ENCODE data around the gene TGFB1. TPM values are rescaled to one million over a fixed set of nuclear protein-coding genes. Genes with fewer than 3 reads are reported as not detected.

The TGFB1 gene
- total RNA-seq, 1 donor from 2014 or later, result 47.1 TPM

DNA sequence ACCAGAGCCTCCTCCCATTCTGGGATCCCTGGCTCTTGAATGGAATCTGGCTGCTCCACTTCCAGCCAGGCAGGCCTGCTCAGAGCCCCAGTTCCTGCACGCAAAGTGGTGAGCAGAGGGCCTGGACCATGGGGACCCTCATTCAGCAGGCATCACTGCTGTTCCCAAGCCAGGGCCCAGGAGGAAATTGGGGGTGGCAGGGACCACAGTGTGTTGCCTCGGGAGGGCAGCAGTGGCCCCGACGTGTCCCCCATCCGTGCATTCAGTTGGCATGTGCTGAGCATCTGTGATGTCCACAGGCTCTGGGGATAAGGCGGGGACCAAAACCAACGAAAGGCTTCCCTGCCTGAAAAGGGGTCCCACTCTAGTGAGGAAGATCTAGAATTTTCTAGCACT is 32.5 kb downstream of the TGFB1 start:
- no peak for DNase-seq (ENCODE audit: low spot score)

DNA sequence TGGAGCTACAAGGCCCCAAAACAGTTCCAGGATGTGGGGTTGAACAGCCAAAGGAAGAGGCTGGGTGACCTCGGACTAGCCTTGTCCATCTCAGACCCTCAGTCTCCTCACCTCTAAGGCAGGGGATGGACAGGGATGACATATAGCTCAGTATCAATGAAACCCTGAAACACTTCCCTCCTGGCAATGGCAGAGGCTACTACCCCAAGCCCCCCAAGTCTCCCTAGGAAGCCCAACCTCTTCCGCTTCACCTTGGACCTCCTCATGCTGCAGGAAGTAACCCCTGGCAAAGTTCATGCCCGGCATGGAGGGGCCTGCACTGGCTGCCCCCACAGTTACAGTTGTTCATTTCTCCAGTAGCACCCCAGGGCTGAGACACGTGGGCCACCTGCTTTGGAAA is 33.2 kb downstream of the TGFB1 start:
- DNase-seq (ENCODE audit: low spot score), result no peak

DNA sequence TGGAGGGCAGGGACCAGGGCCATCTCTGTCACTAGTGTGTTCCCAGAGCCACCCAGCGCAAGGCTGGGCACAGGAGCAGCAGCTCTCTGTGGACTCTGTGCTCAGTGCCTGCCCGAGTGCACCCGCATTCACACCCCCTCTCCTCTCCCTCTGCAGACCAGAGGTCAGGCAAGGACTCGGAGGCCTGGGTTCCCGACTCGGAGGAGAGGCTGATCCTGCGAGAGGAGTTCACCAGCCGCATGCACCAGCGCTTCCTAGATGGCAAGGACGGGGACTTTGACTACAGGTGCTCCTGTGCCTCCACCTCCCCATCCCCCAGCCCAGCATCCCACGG is 33.6 kb downstream of the TGFB1 start:
- DNase-seq (ENCODE audit: low spot score), result no peak

DNA sequence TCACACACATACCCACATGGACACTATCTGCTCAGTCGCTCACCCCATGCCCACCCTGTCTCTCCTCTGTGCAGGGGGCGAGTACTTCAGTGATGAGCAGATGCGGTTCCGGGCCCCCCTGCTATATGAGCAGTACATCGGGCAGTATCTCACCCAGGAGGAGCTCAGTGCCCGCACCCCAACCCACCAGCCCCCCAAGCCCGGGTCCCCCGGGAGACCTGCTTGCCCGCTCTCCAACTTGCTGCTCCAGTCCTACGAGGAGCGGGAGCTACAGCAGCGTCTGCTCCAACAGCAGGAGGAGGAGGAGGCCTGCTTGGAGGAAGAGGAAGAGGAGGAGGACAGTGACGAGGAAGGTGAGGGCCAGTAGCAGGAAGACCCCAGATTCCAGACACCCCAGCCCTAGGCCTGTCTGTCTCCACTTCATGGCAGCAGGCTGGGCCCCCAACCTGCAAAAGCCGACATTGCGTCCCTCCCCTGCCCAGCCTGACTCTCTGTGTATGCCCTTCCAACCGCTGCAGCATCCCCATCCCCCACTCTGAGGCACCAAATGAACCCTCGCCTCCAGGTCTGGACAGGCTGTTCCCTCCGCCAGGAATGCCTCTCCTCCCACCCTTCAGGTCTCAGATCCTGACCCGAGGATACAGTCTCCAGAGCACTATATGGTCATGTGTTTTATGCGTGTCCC is 34.1 kb downstream of the TGFB1 start:
- DNase-seq (ENCODE audit: low spot score), result no peak

DNA sequence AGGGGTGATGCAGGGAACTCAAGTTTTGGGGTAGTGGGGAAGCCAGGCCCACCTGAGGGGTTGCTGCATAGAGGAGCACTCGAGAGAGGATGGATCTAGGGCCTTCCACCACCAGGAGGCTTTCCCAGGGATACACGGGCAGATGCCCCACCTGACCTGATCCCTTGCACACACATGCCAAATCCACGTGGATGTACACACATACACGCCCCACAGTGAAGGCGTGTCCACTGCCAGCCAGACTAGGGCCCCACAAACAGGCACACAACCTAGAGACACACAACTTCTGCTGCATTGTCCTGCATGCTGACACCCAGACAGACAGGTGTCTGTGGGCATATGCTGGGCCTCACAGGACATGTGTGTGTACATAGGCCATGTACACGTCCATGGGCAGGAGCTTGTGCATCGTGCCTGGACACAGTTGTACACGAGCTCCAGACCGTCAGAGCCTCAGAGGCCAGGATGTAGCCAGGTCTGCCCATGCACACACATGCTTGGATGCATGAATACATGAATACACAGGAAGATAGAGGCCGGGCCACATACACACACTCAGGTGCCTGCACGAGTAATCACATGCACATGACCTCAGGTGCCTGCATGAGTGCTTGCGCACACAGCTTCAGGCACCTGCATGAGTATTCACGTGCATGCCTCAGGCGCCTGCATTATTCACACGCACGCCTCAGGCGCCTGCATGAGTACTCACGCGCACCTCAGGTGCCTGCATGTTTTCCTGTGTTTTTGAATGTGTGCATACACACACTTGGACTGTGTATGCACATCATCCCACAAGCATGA is 34.8 kb downstream of the TGFB1 start:
- no peak for DNase-seq (ENCODE audit: low spot score)

DNA sequence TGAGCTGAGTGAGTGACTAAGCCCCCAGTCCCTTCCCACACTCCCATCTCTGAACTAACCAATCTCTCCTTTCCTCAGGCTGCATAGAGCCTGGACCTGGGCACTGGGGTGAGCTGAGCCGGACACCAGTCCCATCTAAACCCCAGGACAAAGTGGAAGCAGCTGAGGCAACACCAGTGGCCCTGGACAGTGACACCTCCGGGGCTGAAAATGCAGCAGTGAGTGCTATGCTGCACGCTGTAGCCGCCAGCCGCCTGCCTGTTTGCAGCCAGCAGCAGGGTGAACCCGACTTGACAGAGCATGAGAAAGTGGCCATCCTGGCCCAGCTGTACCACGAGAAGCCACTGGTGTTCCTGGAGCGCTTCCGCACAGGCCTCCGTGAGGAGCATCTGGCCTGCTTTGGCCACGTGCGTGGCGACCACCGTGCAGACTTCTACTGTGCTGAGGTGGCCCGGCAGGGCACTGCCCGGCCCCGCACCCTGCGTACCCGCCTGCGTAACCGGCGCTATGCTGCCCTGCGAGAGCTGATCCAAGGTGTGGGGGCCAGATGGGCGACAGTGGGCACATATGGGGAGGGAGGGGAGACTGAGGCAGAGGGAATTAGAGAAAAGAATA is 37.3 kb downstream of the TGFB1 start:
- no peak for DNase-seq (ENCODE audit: low spot score)

DNA sequence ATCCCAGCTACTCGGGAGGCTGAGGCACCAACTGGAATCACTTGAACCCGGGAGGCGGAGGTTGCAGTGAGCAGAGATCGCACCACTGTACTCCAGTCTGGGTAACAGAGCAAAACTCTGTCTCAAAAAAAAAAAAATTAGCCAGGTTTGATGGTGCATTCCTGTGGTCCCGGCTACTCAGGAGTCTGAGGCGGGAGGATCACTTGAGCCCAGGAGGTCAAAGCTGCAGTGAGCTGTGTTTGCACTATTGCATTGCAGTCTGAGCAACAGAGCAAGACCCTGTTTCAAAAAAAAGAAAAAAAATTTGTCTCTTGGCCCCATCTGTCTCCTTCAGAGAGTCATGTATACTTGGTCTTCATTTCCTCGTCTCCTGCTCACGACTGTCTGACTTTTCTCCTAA is 42.1 kb downstream of the TGFB1 start:
- no peak for DNase-seq (ENCODE audit: low spot score)

DNA sequence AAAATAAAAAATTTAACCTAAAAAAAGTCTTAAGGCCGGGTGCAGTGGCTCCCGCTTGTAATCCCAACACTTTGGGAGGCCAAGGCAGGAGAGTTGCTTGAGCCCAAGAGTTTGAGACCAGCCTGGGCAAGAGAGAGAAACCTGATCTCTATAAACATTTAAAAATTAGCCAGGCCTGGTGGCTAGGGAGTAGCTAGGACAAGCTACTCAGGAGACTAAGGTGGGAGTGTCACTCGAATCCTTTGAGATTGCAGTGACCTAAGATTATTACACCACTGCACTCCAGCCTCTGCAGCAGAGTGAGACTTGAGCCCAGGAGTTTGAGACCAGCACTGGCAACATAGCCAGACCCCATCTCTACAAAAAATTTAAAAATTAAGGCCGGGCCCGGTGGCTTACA is 42.6 kb downstream of the TGFB1 start:
- DNase-seq (ENCODE audit: low spot score), result no peak

DNA sequence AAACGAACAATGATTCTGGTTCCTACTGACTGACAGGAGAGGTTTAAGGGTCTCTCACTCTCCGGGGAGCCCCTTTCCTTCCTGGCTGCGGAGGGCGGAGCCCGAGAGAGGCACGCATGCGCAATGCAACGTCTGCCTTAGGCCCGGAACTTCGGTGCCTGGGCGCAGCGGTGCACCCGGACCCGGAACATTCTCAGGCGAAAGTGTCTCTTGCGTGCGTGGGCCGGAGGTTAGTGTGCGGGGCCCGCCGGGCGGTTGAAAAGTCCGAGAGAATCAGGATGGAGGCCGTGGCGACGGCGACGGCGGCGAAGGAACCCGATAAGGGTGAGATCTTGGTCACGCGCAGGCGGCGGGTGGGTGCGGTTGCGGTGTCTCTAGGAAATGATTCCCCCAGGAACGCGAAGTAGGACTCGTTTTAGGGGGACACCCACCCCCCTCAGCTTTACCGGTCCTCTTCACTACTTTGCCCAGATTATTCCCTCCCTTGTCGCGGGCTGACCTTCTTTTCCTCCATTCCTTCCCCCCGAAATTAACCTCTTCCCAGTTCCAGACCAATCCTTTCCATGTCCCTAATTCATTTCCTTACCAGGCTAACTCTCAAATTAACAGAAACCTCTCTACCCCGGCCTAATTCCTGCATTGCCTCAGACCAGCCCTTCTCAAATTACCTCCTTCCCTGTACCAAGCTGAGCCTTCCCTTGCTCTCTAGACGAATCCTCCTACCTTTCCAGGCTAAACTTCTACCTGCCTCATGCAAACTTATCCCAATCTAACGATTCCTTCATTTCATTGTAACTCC is 43.5 kb downstream of the TGFB1 start, which contains the start of gene CCDC97:
CCDC97 (plus strand) TSS at position 140 of the 799 bp plus-strand sequence; CDS start at position 279, 139 bp downstream.
- DNase-seq (ENCODE audit: low spot score), result peak; percentile 87

DNA sequence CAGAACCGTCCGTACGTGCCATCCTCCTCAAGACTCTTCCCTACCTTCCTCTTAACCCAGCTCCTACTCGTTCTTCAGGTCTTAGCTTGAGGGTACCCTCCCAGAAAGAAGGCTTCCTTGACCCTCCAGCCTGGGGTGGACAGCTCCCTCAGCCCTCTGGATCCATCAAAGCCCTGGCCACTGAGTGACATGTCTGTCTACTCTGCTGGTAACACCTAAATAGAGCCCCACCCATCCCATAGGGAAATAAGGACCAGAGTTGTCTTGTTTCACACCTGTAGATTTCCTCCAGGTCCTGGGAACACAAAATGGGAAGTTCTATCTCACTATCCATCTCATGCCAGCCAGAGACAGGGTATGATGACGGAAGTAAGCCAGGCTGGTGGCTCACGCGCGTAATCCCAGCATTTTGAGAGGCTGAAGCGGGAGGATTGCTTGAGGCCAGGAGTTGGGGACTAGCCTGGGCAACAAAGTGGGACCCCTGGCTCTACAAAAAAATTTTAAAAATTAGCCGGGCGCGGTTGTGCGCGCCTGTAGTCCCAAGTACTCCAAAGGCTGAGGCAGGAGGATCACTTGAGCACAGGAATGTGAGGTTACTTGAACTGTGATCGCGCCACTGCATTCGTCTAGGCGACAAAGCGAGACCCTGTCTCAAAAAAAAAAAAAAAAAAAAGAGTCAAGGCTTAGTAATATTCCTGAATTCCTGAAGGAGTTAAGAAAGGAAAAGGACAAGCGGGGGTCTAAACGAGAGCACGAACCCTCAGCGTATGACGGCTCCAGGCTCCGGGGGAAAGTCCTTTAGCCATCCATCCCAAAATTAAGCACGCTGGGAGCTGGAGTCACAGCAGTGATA is 44.3 kb downstream of the TGFB1 start:
- DNase-seq (ENCODE audit: low spot score), result no peak

DNA sequence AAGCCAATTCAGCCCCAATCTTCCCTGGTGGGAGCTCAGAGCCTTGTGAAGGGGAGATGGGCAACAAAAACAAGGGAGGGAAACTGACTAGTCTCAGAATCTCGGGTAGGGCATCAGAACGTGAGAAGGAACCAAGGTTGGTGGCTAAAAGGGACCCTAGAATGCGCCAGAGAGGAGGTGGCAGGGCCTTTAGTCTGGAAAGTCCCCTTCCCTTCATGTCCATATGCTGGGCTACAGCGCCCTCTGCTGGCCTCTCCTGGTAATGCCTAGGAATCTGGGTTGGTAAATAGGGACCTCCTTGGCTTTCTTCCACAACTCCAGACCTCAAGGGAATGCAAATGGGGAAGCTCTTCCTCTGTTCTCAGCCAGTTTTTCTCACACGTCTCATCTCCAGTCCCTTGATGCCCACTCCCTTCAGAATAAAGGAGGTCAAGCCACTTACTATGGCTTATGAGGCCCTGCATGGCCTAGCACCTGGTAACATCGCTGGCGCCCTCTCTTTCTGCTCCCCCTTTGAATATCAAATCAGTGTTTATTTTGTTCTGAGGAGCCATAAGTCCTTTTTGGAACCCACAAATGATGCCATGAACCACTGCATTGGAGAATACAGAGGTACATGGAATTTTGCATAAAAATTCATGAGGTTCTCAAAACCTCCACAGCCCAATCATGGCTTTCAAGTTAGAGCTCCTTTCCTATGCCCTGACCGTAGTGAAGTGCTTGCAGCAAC is 45.1 kb downstream of the TGFB1 start:
- DNase-seq (ENCODE audit: low spot score), result peak; percentile 94

DNA sequence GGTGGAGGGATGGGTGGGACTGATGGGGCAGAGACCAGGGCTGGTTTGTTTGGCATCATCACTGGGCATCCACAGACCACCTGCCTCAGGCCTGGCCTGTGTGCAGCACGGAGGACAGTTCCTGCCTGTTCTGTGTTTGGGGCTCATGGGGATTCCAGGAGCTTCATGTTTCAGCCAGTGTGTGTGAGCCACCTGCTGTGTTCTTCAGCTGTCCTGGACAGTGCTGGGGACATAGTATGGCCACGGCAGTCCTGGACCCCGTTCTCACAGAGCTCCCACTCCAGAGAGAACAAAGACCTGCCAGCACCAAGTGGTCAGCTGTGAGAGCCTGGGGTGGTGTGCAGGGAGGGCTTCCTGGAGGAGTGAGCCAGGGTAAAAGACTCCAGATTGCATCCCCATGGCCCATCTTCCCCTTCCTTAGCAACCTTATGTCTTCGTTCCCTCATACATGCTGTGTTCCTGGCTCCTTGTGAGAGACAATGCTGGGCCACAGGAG is 45.7 kb downstream of the TGFB1 start:
- DNase-seq (ENCODE audit: low spot score), result no peak

DNA sequence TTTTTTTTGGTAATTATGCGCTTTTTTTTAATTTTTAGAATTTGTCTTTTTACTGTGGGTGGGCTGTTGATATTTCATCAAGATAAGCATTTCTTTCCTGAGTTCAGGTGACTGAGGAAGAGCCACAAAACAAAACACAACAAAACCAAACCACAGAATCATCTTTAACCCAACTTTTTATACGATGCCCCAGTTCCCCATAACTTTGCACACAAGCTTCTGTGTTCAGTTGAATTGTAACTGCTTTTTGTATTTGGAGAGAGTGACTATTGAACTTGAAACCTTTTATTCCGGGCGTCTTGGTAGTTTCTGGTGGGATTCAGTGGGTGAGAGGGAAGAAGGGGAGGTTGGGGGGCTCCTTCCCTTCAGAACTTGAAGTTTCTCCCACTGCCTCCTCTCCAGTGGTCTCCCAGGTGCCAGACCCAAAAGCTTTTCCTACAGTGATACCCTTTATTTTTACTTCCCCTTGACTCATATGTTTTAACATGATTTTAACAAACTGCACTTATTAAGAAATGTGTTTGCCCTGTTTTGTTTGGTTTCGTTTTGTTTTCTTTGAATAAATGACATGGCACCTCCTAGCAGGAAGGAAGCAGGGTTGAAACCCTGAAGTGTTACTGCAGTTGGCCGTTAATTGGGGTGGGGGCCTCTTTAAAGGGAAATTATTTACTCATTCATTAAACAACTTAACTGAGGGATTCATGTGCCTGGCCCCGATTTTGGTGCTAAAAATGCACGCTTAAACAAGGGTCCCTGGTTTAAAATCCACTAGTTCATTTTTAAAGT is 46.4 kb downstream of the TGFB1 start:
- DNase-seq (ENCODE audit: low spot score), result no peak

DNA sequence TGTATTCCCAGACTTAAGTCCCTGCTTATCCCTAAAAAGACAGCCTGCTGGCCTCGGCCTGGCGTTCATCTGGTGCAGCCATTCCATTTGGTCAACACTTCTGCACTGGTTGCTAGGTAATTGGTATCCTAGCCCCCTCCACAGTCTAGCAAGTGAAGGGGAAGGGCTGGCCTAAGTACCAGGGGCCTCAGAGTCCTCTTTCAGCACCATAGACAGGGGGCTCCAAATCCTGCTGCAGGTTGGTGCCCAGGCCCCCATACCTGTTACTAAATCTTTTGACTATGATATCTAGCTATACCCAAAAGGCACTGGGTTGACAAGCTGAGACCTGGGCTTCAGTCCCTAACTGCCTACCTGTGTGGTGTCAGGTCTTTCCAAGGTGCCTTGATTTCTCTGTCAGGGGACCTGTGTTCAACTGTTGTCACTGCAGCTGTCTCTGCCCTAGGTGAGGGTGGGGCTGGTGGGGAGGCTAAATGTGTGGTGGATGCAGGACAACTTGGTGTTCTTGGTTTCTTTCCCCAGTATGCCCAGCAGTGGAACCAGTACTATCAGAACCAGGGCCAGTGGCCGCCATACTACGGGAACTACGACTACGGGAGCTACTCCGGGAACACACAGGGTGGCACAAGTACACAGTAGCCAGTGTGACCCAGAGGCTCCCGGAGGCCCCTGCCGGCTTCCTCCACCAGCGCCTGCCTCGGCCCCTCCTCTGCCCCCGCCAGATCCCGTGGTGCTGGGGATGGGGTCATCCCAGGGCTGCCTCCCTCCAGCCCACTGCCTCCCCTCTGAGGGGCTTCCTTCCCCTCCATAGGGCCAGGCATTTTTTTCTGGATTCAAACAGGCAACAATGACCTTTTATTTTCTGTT is 47.6 kb downstream of the TGFB1 start:
- no peak for DNase-seq (ENCODE audit: low spot score)

DNA sequence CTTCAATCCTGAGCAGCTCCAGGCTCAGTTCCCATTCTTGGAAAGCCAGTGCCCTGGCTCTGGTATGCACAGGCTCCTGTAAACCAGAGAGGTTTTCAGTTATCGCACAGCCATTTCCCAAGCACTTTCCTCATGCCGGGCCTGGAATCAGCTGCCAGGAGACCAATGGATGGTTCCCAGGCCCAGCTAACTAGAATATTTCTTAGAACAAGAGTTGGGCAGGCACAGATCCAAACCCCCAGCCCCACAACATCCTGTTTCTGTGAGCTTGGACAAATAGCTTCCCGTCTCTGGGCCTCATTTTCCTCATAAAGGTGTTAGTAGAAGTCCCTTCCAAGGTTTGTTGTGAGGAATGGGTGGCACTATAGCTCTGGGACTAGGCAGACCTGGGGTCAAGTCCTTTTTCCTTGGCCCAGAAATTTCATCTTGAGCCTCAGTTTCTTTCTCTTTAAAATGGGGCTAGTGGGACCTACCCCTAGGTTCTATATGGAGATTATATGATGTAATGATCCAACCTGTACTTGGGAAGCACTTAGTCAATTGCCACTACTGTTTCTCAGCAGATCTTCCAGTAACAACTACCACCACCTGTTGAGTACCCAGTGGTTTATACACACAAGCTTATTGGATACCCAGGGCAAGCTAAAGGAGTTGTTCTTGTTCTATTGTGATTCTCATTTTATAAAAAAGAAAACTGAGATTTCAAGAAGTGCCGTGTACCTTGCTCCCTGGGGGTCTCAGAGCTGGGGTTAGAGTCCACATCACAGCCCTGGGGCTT is 48.8 kb downstream of the TGFB1 start:
- DNase-seq (ENCODE audit: low spot score), result no peak

DNA sequence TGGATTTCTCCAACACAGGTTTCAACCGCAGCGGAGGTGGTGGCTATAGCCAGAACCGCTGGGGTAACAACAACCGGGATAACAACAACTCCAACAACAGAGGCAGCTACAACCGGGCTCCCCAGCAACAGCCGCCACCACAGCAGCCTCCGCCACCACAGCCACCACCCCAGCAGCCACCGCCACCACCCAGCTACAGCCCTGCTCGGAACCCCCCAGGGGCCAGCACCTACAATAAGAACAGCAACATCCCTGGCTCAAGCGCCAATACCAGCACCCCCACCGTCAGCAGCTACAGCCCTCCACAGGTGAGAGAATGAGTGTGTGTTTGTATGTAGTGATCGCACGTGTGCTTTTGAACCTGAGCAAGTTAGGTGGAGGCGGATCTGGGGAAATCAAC is 49.8 kb downstream of the TGFB1 start:
- DNase-seq (ENCODE audit: low spot score), result no peak

DNA sequence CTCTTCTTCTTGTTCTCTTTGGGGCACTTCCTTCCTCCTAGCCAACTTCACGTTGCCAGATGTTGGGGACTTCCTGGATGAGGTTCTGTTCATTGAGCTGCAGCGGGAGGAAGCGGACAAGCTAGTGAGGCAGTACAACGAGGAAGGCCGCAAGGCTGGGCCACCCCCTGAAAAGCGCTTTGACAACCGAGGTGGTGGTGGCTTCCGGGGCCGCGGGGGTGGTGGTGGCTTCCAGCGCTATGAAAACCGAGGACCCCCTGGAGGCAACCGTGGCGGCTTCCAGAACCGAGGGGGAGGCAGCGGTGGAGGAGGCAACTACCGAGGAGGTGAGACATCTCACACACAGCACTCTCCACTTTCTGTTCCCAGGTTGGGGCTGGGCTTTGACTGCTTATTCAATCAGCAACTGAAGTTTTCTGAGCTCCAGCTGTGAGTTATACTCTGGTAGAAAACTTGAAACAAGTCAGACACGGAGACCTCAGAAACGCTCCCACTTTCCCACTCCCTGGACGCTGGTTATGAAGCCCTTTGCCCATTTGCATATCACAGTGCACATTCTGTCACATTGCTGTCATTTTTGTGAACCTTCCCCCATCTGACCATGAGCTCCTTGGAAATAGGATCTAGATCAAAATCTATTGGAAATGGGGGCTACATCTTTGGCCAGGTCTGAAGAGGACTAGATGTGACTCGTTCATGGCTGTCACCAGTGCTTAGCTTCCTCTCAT is 50.9 kb downstream of the TGFB1 start:
- DNase-seq (ENCODE audit: low spot score), result no peak

All from mucosa of gallbladder (tissue), 1 donor.